ENCODE measurements around the gene UGT1A4. TPM values are rescaled to one million over a fixed set of nuclear protein-coding genes. Genes with fewer than 3 reads are reported as not detected.

UGT1A4 gene
- total RNA-seq, 1 experiment from 2014 or later: 0.12 TPM

DNA sequence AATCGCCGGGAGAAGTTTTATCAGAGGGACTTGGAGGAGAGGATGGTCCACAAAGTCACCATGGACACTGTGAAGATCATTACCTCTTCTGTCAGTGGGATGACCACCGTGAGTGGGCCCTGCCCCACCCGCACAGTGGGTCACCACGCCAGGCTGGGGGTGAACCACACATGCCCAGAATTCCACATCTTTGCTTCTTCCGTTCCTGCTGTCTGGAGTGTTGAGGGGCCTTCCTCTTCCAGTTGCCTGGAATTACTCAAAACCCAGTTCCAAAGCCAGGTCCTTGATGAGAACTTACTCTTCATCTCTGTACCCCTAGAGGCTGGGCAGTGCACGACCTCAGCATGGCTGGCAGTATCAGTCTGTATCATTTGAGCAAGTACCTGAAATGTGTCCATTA lies 81.7 kb downstream of the UGT1A4 start:
- TF ChIP-seq ZNF274 (IDR thresholded peaks at IDR 0.05; ENCODE audit: low read depth, low read length) (no peak), SRF (IDR thresholded peaks at IDR 0.05; ENCODE audit: low read depth) (no peak), POLR2AphosphoS5 (IDR thresholded peaks at IDR 0.05; ENCODE audit: low read depth, low read length) (no peak), ELF1 (IDR thresholded peaks at IDR 0.05; ENCODE audit: borderline replicate concordance, low read depth) (no peak), RAD21 (IDR thresholded peaks at IDR 0.05; ENCODE audit: low read depth) (no peak), CEBPB (IDR thresholded peaks at IDR 0.05; ENCODE audit: low read depth) (no peak), FOSL1 (IDR thresholded peaks at IDR 0.05; ENCODE audit: low read depth) (no peak), ZFX (IDR thresholded peaks at IDR 0.05) (no peak), JUND (IDR thresholded peaks at IDR 0.05) (no peak), SIN3A (IDR thresholded peaks at IDR 0.05; ENCODE audit: low read depth) (no peak), SP1 (IDR thresholded peaks at IDR 0.05; ENCODE audit: low read depth) (no peak), EZH2 (IDR thresholded peaks at IDR 0.05) (no peak), EZH2phosphoT487 (IDR thresholded peaks at IDR 0.05; ENCODE audit: borderline replicate concordance) (no peak), YY1 (IDR thresholded peaks at IDR 0.05; ENCODE audit: extremely low read depth, insufficient replicate concordance, low read depth, low read length) (no peak), CBX3 (IDR thresholded peaks at IDR 0.05; ENCODE audit: low read depth) (no peak), POLR2A (IDR thresholded peaks at IDR 0.05; ENCODE audit: borderline replicate concordance, extremely low read depth, insufficient read depth, insufficient read length) (no peak)
- TF ChIP-seq, protein P1, sequence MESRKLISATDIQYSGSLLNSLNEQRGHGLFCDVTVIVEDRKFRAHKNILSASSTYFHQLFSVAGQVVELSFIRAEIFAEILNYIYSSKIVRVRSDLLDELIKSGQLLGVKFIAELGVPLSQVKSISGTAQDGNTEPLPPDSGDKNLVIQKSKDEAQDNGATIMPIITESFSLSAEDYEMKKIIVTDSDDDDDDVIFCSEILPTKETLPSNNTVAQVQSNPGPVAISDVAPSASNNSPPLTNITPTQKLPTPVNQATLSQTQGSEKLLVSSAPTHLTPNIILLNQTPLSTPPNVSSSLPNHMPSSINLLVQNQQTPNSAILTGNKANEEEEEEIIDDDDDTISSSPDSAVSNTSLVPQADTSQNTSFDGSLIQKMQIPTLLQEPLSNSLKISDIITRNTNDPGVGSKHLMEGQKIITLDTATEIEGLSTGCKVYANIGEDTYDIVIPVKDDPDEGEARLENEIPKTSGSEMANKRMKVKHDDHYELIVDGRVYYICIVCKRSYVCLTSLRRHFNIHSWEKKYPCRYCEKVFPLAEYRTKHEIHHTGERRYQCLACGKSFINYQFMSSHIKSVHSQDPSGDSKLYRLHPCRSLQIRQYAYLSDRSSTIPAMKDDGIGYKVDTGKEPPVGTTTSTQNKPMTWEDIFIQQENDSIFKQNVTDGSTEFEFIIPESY (IDR thresholded peaks at IDR 0.05; ENCODE audit: extremely low read depth, insufficient replicate concordance, low read length): no peak
- TF ChIP-seq, protein P2, sequence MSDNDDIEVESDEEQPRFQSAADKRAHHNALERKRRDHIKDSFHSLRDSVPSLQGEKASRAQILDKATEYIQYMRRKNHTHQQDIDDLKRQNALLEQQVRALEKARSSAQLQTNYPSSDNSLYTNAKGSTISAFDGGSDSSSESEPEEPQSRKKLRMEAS (IDR thresholded peaks at IDR 0.05): no peak
- TF ChIP-seq, protein P3, sequence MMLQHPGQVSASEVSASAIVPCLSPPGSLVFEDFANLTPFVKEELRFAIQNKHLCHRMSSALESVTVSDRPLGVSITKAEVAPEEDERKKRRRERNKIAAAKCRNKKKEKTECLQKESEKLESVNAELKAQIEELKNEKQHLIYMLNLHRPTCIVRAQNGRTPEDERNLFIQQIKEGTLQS (IDR thresholded peaks at IDR 0.05): no peak
- TF ChIP-seq, protein P4, sequence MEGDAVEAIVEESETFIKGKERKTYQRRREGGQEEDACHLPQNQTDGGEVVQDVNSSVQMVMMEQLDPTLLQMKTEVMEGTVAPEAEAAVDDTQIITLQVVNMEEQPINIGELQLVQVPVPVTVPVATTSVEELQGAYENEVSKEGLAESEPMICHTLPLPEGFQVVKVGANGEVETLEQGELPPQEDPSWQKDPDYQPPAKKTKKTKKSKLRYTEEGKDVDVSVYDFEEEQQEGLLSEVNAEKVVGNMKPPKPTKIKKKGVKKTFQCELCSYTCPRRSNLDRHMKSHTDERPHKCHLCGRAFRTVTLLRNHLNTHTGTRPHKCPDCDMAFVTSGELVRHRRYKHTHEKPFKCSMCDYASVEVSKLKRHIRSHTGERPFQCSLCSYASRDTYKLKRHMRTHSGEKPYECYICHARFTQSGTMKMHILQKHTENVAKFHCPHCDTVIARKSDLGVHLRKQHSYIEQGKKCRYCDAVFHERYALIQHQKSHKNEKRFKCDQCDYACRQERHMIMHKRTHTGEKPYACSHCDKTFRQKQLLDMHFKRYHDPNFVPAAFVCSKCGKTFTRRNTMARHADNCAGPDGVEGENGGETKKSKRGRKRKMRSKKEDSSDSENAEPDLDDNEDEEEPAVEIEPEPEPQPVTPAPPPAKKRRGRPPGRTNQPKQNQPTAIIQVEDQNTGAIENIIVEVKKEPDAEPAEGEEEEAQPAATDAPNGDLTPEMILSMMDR (IDR thresholded peaks at IDR 0.05 in 2 of 3, conservative IDR thresholded peaks at IDR 0.05 in 1 of 3; ENCODE audit: borderline replicate concordance in 1 of 3, insufficient read depth in 1 of 3, low read depth in 2 of 3, low read length in 2 of 3): no peak
- Histone ChIP-seq H3K9me2 (ENCODE audit: insufficient read depth) (no peaks in the 10 kb centered on the region), H3K4me3 (replicated peaks in 1 of 2; ENCODE audit: low read depth in 1 of 2, low read length in 2 of 2) (no peak overlapping the region), H3K79me2 (ENCODE audit: insufficient read depth, low read length) (no peaks in the 10 kb centered on the region), H2AFZ (ENCODE audit: low read depth, low read length, poor library complexity, severe bottlenecking) (no peak overlapping the region), H3K4me2 (ENCODE audit: low read length) (no peak overlapping the region), H3K27ac (ENCODE audit: low read depth, low read length) (no peak overlapping the region), H3K9me3 (ENCODE audit: control insufficient read depth in 1 of 2, insufficient read depth in 1 of 2, low read depth in 1 of 2, low read length in 2 of 2) (no peaks in the 10 kb centered on the region), H3K4me1 (ENCODE audit: control insufficient read depth in 1 of 2, insufficient read depth in 2 of 2, low read length in 2 of 2) (peaks cover 5 to 9% of the 10 kb centered on the region in 2 experiments; a peak in 3 of 4 replicates), H3K36me3 (ENCODE audit: control insufficient read depth in 1 of 2, insufficient read depth in 2 of 2, low read length in 2 of 2) (no peaks in the 10 kb centered on the region), H3K27me3 (ENCODE audit: insufficient read depth, low read length) (no peaks in the 10 kb centered on the region), H3K9ac (ENCODE audit: low read length) (no peak overlapping the region), H4K20me1 (ENCODE audit: insufficient read depth) (no peaks in the 10 kb centered on the region)
- CTCF ChIA-PET: no interaction called here
- no TSS peak for BruUV-seq (replicated peaks)
- intact Hi-C loops (cut with micrococcal nuclease): no loop called here
- RAD21 ChIA-PET (ENCODE audit: low non-redundant PET in 1 of 2, low total read pairs in 2 of 2, uncharacterized antibody in 2 of 2, unreplicated experiment in 2 of 2): no interaction called here
- DNase-seq (ENCODE audit: low read depth, low spot score) (no peak), ATAC-seq (no peak)
- POLR2A ChIA-PET: no interaction called here

All from HCT116 (cell line).